Astrocyte of the spinal cord (primary cell): ENCODE results near the gene ITSN1.

Source experiments
- DNase-seq: peaks from one replicate; pipeline ENCODE4 v3.0.0; 2011; ENCODE audit warnings: low read depth, low spot score
- H3K4me3 ChIP-seq: 2 replicates; pipeline ENCODE4 v1.5.1; 2011; ENCODE audit warnings: low read depth, mild to moderate bottlenecking, low read length, moderate library complexity
- in situ Hi-C: cut with HindIII; loops from 2 replicates; pipeline ENCODE4 v1.10.0; 2017; ENCODE audit warnings: low sequenced_read_pairs
- TF ChIP-seq, protein P1 (sequence below): IDR thresholded peaks from 2 replicates; pipeline ENCODE4 v1.5.1; 2012; ENCODE audit warnings: low read depth, mild to moderate bottlenecking, low read length, inconsistent platforms

ITSN1 gene

DNA sequence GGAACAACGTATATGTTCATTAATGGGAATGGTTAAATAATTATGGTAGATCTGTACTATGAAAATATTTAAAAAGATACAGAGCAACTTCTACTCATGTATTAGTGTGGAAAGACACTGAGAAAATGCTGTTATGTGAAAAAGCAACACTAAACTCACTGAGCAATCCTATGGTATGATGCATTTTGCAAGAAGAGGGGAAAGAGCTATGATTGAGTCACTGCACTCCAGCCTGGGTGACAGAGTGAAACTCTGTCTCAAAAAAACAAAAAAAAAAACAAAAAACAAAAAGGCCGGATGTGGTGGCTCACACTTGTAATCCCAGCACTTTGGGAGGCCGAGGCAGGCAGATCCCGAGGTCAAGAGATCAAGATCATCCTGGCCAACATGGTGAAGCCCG is 228.9 kb downstream of the ITSN1 start:
- in situ Hi-C loops: no loop called here
- DNase-seq: peak; percentile 19
- TF ChIP-seq, protein P1, sequence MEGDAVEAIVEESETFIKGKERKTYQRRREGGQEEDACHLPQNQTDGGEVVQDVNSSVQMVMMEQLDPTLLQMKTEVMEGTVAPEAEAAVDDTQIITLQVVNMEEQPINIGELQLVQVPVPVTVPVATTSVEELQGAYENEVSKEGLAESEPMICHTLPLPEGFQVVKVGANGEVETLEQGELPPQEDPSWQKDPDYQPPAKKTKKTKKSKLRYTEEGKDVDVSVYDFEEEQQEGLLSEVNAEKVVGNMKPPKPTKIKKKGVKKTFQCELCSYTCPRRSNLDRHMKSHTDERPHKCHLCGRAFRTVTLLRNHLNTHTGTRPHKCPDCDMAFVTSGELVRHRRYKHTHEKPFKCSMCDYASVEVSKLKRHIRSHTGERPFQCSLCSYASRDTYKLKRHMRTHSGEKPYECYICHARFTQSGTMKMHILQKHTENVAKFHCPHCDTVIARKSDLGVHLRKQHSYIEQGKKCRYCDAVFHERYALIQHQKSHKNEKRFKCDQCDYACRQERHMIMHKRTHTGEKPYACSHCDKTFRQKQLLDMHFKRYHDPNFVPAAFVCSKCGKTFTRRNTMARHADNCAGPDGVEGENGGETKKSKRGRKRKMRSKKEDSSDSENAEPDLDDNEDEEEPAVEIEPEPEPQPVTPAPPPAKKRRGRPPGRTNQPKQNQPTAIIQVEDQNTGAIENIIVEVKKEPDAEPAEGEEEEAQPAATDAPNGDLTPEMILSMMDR: no peak

DNA sequence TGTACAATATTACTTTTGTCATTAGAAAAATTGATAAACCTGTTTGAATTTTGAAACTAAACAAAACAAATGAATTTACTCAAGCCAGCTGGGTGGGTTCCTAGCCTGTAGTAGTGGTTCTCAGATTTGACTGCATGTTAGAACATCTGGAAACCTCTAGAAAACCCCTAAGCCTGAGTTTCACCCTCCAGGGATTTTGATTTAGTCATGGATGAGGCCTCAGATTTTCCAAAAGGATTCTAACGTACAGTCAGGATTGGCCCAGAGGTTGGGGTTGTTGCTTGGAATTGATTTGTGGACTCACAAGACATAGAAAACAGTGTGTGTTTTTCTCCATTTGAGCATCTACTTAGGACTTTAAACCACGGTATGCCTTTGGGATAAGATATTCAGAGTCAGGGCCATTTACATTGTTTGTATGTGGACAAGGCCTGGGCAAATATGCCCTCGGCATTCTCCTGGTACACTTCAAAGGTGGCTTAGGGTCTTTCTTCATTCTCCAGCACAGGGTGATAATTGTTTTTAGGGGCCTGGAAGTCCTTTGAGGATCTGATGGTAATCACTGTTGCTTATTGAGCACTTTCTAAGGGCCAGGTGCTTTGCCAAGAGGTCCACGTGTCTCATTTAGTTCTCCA is 230.7 kb downstream of the ITSN1 start:
- TF ChIP-seq, protein P1: no peak
- H3K4me3 ChIP-seq: no peak overlapping the region
- DNase-seq: no peak
- in situ Hi-C loops: no loop called here

More for the DNA sequence above, 228.9 kb downstream of the ITSN1 start:
- no peak overlapping the region for H3K4me3 ChIP-seq

DNA sequence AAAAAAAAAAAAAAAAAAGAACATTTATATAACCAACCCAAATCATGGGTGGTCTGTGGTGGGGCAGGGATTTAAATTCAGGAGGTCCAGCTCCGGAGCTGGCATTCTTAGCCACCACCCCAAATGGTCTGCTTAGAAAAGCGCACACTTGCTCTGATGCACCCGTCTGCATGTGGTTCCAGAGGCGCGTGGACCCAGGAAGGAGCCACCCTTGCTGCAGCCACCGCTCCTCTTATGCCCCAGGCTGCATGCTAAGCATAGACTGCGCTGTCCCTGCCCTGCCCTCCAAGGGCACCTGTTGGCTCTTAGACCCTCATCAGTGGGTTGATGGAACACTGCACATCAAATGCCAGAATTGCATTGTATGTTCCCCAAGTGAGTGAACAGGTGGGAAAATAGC is 231.9 kb downstream of the ITSN1 start:
- no peak overlapping the region for H3K4me3 ChIP-seq
- TF ChIP-seq, protein P1: no peak
- no peak for DNase-seq
- in situ Hi-C loops: no loop called here

DNA sequence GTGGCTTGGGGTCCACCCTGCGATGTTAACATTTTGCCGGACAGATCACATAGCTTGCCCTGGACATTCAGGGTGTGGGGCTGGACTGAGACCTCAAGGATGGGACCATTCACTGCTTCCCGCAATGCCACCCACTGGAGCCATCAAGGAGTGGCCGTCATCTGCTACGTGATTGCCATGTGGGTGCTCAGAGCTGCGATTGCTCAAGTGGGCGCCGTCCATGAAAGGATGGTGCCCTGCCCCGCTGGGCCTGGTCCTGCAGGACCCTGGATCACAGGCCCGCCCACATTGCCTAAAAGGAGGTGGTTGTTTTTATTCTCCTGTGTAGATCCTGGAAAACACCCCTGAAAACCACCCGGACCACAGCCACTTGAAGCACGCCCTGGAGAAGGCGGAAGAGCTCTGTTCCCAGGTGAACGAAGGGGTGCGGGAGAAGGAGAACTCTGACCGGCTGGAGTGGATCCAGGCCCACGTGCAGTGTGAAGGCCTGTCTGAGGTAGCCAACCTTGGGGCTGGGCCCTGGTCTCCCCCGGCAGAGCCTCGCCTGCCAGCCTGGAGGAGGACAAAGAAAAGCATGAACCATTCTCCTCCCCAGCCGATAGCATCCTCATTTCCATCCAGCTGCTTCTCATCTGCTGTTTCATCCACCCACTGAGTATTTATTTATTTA is 232.9 kb downstream of the ITSN1 start:
- no peak for DNase-seq
- H3K4me3 ChIP-seq: no peak overlapping the region
- TF ChIP-seq, protein P1: no peak
- in situ Hi-C loops: no loop called here

DNA sequence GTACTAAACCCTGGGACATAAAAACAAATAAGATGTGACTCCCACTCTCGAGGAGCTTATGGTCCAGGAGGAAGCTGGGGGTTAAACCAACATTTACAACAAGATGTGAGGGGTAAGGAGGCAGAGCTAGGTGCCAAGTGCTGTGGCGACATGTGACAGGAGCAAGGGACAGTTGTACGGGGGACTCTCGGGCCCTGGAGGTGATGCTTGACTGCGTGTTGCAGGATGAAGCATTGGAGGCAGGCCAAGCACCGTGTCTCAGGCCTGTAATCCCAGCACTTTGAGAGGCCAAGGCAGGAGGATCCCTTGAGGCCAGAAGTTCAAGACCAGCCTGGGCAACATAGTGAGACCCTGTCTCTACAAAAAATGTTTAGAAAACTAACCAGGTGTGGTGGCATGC is 236.5 kb downstream of the ITSN1 start:
- no peak overlapping the region for H3K4me3 ChIP-seq
- in situ Hi-C loops: no loop called here
- DNase-seq: no peak
- TF ChIP-seq, protein P1: no peak

DNA sequence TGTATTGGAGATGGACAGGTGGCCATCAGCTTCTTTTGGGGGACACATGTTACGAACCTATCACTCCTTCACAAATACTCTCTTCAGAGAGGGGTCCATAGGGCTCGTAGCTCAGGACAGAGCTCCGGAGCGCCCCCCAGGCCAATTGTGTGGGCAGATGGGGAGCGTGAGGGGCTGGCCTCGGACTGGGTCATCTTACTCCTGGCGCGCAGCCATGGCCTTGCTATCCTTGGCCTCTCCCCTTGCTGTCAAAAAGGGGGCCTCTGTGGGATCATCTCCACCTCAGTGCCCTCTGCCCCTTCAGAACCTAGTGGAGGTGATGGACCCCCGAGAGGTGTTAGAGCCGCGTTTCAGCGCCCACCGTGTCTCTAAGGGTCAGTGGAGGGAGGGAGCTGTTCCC is 238.3 kb downstream of the ITSN1 start:
- no peak for DNase-seq
- H3K4me3 ChIP-seq: no peak overlapping the region
- in situ Hi-C loops: no loop called here
- TF ChIP-seq, protein P1: no peak
